ENCODE data around the gene TBC1D10B.

Gene TBC1D10B

GRCh38 chr16:30358577-30358936 lies 11.7 kb downstream of the TBC1D10B start:
- DNase-seq (ENCODE audit: low read depth): no peak
- no peak for TF ChIP-seq CTCF (IDR thresholded peaks at IDR 0.05; ENCODE audit: low read depth, low read length, missing control alignments)
- H3K4me3 ChIP-seq (ENCODE audit: low read depth, low read length): no peak overlapping the region
- in situ Hi-C loops (cut with HindIII; ENCODE audit: low sequenced_read_pairs): no loop called here

- no peak for DNase-seq (ENCODE audit: low read depth)
- in situ Hi-C loops (cut with HindIII; ENCODE audit: low sequenced_read_pairs): no loop called here
- no peak for TF ChIP-seq CTCF (IDR thresholded peaks at IDR 0.05; ENCODE audit: low read depth, low read length, missing control alignments)
- H3K4me3 ChIP-seq (ENCODE audit: low read depth, low read length): no peak overlapping the region
These were observed 12.3 kb downstream of the TBC1D10B start for GRCh38 chr16:30357715-30358576.

GRCh38 chr16:30357085-30357714 lies 13.1 kb downstream of the TBC1D10B start:
- no peak overlapping the region for H3K4me3 ChIP-seq (ENCODE audit: low read depth, low read length)
- no peak for TF ChIP-seq CTCF (IDR thresholded peaks at IDR 0.05; ENCODE audit: low read depth, low read length, missing control alignments)
- in situ Hi-C loops (cut with HindIII; ENCODE audit: low sequenced_read_pairs): no loop called here
- DNase-seq (ENCODE audit: low read depth): no peak

- DNase-seq (ENCODE audit: low read depth): no peak
- peak overlapping the region; percentile 94 for H3K4me3 ChIP-seq (ENCODE audit: low read depth, low read length)
- no peak for TF ChIP-seq CTCF (IDR thresholded peaks at IDR 0.05; ENCODE audit: low read depth, low read length, missing control alignments)
- in situ Hi-C loops (cut with HindIII; ENCODE audit: low sequenced_read_pairs): no loop called here
These were observed 13.8 kb downstream of the TBC1D10B start for GRCh38 chr16:30356401-30357084.

GRCh38 chr16:30355954-30356308 lies 14.4 kb downstream of the TBC1D10B start:
- in situ Hi-C loops (cut with HindIII; ENCODE audit: low sequenced_read_pairs): no loop called here
- H3K4me3 ChIP-seq (ENCODE audit: low read depth, low read length): peak overlapping the region; percentile 94
- no peak for TF ChIP-seq CTCF (IDR thresholded peaks at IDR 0.05; ENCODE audit: low read depth, low read length, missing control alignments)
- no peak for DNase-seq (ENCODE audit: low read depth)

GRCh38 chr16:30355144-30355953 lies 14.9 kb downstream of the TBC1D10B start, which contains the start of gene CD2BP2:
Gene CD2BP2, minus strand, starts transcription at chr16:30355308. Its CDS starts 627 bp downstream, at chr16:30354681.
- in situ Hi-C loops (cut with HindIII; ENCODE audit: low sequenced_read_pairs): no loop called here
- DNase-seq (ENCODE audit: low read depth): peak; percentile 99
- TF ChIP-seq CTCF (IDR thresholded peaks at IDR 0.05; ENCODE audit: low read depth, low read length, missing control alignments): no peak
- peak within 1 kb of the TSS; percentile 94 for H3K4me3 ChIP-seq (ENCODE audit: low read depth, low read length)
